Adrenal gland (tissue), 12 donors: ENCODE results near the gene TADA2A. TPM values are rescaled to one million over a fixed set of nuclear protein-coding genes. Genes with fewer than 3 reads are reported as not detected.

Experiments
- DNase-seq, 7 donors: peaks; one replicate each; pipeline ENCODE4 v3.0.0-alpha.2; 2019 to 2020
- H3K27ac ChIP-seq, 5 donors: fragments of 200-600 bp; sonication (generic) in 4 of 5; 1 replicate in 3 of 5; 2 replicates in 2 of 5; pipeline versions ENCODE4 v1.5.1 to v1.8.0; 2016 to 2020; ENCODE audit warnings: mild to moderate bottlenecking in 1 of 5
- H3K27me3 ChIP-seq: fragments of 200-600 bp; 2 replicates; pipeline ENCODE4 v1.8.0; 2021
- H3K36me3 ChIP-seq, 2 donors: fragments of 200-600 bp; replicated peaks in 1 of 2; 1 replicate in 1 of 2; 2 replicates in 1 of 2; pipeline versions ENCODE4 v1.5.1 to v1.8.0; 2018 to 2022
- H3K4me1 ChIP-seq, 2 donors: fragments of 200-600 bp; replicated peaks in 1 of 2; 1 replicate in 1 of 2; 2 replicates in 1 of 2; pipeline versions ENCODE4 v1.5.1 to v1.8.0; 2018 to 2021
- H3K4me3 ChIP-seq, 4 donors: fragments of 200-600 bp; sonication (generic) in 3 of 4; one replicate each; pipeline ENCODE4 v1.5.1; 2016 to 2018
- H3K9me3 ChIP-seq, 3 donors: fragments of 200-600 bp; sonication (generic) in 1 of 3; replicated peaks in 1 of 3; 1 replicate in 2 of 3; 2 replicates in 1 of 3; pipeline versions ENCODE4 v1.5.1 to v1.8.0; 2016 to 2021
- POLR2A ChIP-seq, 2 donors: fragments of 450-650 bp; IDR thresholded peaks; one replicate each; pipeline ENCODE4 v1.6.1; 2017; ENCODE audit warnings: antibody characterized with exemption in 2 of 2, mild to moderate bottlenecking in 2 of 2, moderate library complexity in 1 of 2
- WGBS, 4 donors: extraction: QIAGEN DNeasy Blood & Tissue Kit in 2 of 4; methylation state at CpG; one replicate each; pipeline versions ENCODE4 v1.1.5 to v1.1.7; 2013 to 2017; 5-methylcytosine and 5-hydroxymethylcytosine counted together
- intact Hi-C, 2 donors: fragments of 100-400 bp; cut with DNase I; formaldehyde crosslinking; loops; one replicate each; pipeline versions ENCODE4 v1.14.1 to v1.15.0; 2022 to 2023
- polyA plus RNA-seq, 3 donors: library from polyadenylated mRNA; stranded (reverse); fragments of 200-250 nt in 2 of 3; fragments of 350-450 nt in 1 of 3; fragmentation: Illumina TruSeq in 1 of 3; extraction: RNeasy Lipid Tissue Mini Kit (QIAGEN cat#74804) in 1 of 3; gene quantifications; one replicate each; pipeline ENCODE4 v1.2.3, GENCODE V29; 2013 to 2014
- total RNA-seq, 9 donors: library from RNA; depleted of rRNA in 4 of 9; stranded (reverse); fragments of >200 nt in 4 of 9; fragments of 120-200 nt in 1 of 9; fragmentation: NEBNext Ultra II Directional in 1 of 9; extraction: Animal tissue kit (Norgen Biotek cat#: 25700) in 1 of 9; gene quantifications; one replicate each; pipeline versions ENCODE4 v1.1.0 to v1.2.4, GENCODE V29; 2013 to 2023
- TF ChIP-seq, protein P1 (sequence below), 6 experiments: fragments of 450-650 bp in 4 of 6; fragments of 200-600 bp in 2 of 6; sonication (generic) in 1 of 6; IDR thresholded peaks; 1 replicate in 5 of 6; 2 replicates in 1 of 6; pipeline versions ENCODE4 v1.5.1 to v1.8.0; 2016 to 2021; ENCODE audit warnings: antibody characterized with exemption in 6 of 6, mild to moderate bottlenecking in 2 of 6, moderate library complexity in 1 of 6
- donor health status: healthy with polysubstance abuse.
- donor health status: Bipolar disorder and iron deficiency.
- donor health status: DM: yes; HTN: yes; CAD: no.
- donor health status: DM: no; HTN: no; CAD: no.
- donor health status: DM: no; HTN: no; CAD: no.
- donor health status: DM: yes; HTN: yes; CAD: no.

The TADA2A gene
- total and polyA plus RNA-seq, 12 donors: 7.6 to 21.5 (median 15.7) TPM

DNA sequence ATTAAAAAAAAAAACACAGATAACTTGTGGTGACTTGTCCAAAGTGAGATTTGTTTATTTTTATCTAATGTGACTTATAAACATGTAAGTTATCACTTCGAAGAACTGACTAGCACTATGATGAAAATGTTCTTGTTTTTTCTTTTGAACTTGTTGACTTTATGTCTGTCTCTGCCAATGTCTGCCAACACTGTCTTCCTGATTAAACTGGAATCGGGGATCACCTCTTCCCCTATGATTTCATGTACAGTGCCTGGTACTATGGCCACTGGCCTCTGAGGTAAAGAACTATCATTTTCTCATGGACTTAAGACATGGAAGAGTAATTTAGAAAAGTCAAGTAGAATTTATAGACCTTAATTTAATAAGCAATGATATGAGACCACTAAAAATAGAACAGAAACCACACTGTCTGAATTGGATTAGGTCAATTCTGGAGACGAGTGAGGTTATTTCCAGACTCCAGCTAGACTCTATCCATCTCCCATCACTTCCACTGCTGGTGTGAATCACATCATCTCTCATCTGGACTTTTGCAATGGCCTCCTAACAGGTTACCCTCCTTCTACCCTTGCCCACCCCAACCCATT, 22.0 kb upstream of the TADA2A start:
- intact Hi-C loops: no loop called here
- DNase-seq: no peak

GRCh38 chr17:37385474-37385990, 21.2 kb upstream of the TADA2A start:
- Histone ChIP-seq H3K36me3 (no peaks in the 10 kb centered on the region), H3K4me3 (no peak overlapping the region), H3K27me3 (no peaks in the 10 kb centered on the region), H3K4me1 (no peaks in the 10 kb centered on the region), H3K27ac (no peak overlapping the region), H3K9me3 (no peaks in the 10 kb centered on the region)
- no peak for DNase-seq
- TF ChIP-seq POLR2A (IDR thresholded peaks at IDR 0.05): no peak
- TF ChIP-seq, protein P1, sequence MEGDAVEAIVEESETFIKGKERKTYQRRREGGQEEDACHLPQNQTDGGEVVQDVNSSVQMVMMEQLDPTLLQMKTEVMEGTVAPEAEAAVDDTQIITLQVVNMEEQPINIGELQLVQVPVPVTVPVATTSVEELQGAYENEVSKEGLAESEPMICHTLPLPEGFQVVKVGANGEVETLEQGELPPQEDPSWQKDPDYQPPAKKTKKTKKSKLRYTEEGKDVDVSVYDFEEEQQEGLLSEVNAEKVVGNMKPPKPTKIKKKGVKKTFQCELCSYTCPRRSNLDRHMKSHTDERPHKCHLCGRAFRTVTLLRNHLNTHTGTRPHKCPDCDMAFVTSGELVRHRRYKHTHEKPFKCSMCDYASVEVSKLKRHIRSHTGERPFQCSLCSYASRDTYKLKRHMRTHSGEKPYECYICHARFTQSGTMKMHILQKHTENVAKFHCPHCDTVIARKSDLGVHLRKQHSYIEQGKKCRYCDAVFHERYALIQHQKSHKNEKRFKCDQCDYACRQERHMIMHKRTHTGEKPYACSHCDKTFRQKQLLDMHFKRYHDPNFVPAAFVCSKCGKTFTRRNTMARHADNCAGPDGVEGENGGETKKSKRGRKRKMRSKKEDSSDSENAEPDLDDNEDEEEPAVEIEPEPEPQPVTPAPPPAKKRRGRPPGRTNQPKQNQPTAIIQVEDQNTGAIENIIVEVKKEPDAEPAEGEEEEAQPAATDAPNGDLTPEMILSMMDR (IDR thresholded peaks at IDR 0.05): no peak
- intact Hi-C loops: no loop called here

More for the DNA sequence above, 22.0 kb upstream of the TADA2A start:
- WGBS, 4 donors: 73 to 83% (median 76%) methylated on average over 3 of the region's 3 CpGs
- no peaks in the 10 kb centered on the region for H3K27me3 ChIP-seq
- H3K27ac ChIP-seq: no peak overlapping the region
- no peaks in the 10 kb centered on the region for H3K36me3 ChIP-seq
- H3K9me3 ChIP-seq: no peaks in the 10 kb centered on the region
- no peak overlapping the region for H3K4me3 ChIP-seq
- no peak for TF ChIP-seq POLR2A (IDR thresholded peaks at IDR 0.05)
- no peaks in the 10 kb centered on the region for H3K4me1 ChIP-seq

GRCh38 chr17:37386462-37386861, 20.2 kb upstream of the TADA2A start:
- TF ChIP-seq, protein P1 (IDR thresholded peaks at IDR 0.05): no peak
- no peak for TF ChIP-seq POLR2A (IDR thresholded peaks at IDR 0.05)
- intact Hi-C loops: no loop called here
- no peaks in the 10 kb centered on the region for H3K4me1 ChIP-seq
- H3K27me3 ChIP-seq: no peaks in the 10 kb centered on the region
- no peak for DNase-seq
- H3K4me3 ChIP-seq: no peak overlapping the region
- H3K9me3 ChIP-seq: no peaks in the 10 kb centered on the region
- H3K27ac ChIP-seq: no peak overlapping the region
- 88 to 94% (median 90%) methylated on average over 5 of the region's 5 CpGs for WGBS, 4 donors
- H3K36me3 ChIP-seq: no peaks in the 10 kb centered on the region

GRCh38 chr17:37388266-37388665, 18.4 kb upstream of the TADA2A start:
- no peak overlapping the region for H3K27ac ChIP-seq
- no peak for DNase-seq
- TF ChIP-seq POLR2A (IDR thresholded peaks at IDR 0.05): no peak
- no peaks in the 10 kb centered on the region for H3K9me3 ChIP-seq
- intact Hi-C loops: no loop called here
- no peaks in the 10 kb centered on the region for H3K27me3 ChIP-seq
- WGBS, 4 donors: 90 to 96% (median 92%) methylated on average over 3 of the region's 3 CpGs
- H3K4me1 ChIP-seq: no peaks in the 10 kb centered on the region
- no peak overlapping the region for H3K4me3 ChIP-seq
- H3K36me3 ChIP-seq: no peaks in the 10 kb centered on the region

DNA sequence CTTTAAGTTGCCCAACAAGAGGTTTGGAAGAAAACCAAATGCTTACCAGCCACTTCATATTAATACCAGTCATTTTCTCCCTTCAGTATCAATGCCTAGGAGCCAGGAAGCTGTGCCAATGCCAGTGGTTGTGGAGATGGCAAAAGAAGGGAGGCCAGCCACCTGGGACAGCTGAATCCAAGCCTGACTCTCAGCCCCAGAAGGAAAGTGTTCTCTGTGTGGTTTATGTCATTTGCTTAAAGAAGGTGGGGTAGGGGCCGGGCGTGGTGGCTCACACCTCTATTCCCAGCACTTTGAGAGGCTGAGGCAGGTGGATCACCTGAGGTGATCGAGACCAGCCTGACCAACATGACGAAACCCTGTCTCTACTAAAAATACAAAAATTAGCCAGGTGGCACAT, 17.5 kb upstream of the TADA2A start:
- Histone ChIP-seq H3K36me3 (no peaks in the 10 kb centered on the region), H3K4me3 (no peak overlapping the region), H3K27me3 (no peaks in the 10 kb centered on the region), H3K4me1 (no peaks in the 10 kb centered on the region), H3K27ac (no peak overlapping the region), H3K9me3 (no peaks in the 10 kb centered on the region)
- 94 to 97% (median 96%) methylated on average over 4 of the region's 4 CpGs for WGBS, 4 donors
- intact Hi-C loops: no loop called here
- no peak for DNase-seq
- TF ChIP-seq POLR2A (IDR thresholded peaks at IDR 0.05): no peak
- TF ChIP-seq, protein P1 (IDR thresholded peaks at IDR 0.05): no peak
